GM18499 (cell line): ENCODE data around the gene CCNK.

Source experiments
- ATAC-seq: cut with Tn5 transposase; IDR thresholded peaks from one replicate; pipeline ENCODE4 v1.9.1; 2021; ENCODE audit warnings: moderate number of reproducible peaks; ENCODE audit not compliant: insufficient read depth, unreplicated experiment

CCNK gene

GRCh38 chr14:99549684-99550083, 68.5 kb downstream of the CCNK start:
- ATAC-seq = no peak

GRCh38 chr14:99550387-99550992, 69.3 kb downstream of the CCNK start:
- no peak for ATAC-seq

DNA sequence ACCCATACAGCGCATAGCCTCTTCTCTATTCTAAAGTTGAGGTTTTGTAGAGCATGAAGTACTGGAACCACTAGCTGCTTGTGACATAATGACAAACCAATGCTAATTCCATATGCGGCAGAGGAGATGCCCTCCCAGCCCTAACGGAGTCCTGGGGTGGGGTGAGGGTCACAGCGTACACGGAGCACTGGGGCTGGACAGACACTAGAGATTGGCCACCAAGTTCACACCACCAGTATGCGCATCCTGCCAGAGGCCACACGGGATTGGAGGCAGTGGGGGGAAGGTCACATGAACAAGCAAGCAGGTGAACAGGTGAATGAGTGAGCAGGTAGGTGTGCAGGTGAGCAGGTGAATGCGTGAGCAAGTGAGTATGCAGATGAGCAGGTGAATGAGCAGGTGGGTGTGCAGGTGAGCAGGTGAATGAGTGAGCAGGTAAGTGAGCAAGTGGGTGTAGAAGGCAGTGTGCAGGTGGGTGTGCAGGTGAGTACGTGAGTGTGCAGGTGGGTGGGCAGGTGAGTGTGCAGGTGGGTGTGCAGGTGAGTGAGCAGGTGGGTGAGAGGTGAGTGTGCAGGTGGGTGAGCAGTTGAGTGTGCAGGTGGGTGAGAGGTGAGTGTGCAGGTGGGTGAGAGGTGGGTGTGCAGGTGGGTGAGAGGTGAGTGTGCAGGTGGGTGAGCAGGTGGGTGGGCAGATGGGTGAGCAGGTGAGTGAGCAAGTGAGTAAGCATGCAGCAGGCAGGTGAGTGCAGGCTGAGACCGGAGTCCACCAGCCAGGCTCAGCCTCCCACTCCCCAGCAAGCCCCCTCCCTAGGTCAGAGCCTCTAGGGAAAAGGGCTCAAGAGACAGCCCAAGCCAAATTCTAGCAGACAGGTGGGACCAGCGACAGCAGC, 70.1 kb downstream of the CCNK start:
- no peak for ATAC-seq

DNA sequence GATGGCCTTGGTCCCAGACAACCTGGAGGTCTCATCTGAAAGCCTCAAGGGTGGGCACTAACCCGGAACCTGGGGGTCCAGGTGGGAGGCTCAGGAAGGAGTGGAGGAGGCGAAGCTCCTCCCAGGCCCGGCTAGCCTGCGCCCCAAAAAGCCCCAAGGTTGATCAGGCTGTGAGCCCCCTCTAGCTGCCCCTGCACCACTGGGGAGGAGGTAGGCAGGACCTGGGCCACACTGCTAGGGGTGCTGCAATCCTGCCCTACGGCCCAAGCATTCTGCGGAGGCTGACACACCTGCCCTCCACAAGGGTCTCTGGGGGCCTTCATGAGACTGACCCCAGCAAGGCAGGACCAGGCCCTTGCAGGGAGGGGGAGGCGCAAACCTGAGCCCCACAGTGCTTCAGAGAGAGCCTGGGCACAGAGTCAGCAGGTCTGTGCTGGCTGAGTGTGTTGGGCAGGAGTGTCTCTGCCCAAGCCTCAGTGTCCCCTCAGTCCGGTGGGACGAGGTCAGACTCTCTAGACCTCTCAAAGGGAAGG, 70.9 kb downstream of the CCNK start:
- no peak for ATAC-seq

- ATAC-seq = no peak
Measured at GRCh38 chr14:99552572-99553216, 71.5 kb downstream of the CCNK start.

DNA sequence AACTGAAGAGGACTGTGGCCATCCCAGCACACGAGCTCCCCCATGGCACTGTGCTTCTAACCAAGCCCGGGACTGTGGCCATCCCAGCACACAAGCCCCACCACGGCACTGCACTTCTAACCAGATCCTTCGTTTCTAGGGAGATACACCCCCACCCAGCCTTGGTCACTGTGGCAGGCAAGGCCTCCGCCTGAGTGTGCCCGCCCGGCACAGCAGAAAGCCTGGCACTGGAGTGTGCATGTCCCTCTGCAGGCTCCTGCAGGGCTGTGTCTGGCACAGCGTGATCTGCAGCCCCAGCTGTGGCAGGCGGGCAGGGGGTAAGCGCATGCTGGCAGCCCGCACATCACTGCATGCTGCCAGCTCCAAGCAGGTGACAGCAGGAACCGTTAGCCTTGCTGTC, 73.0 kb downstream of the CCNK start:
- ATAC-seq = no peak

DNA sequence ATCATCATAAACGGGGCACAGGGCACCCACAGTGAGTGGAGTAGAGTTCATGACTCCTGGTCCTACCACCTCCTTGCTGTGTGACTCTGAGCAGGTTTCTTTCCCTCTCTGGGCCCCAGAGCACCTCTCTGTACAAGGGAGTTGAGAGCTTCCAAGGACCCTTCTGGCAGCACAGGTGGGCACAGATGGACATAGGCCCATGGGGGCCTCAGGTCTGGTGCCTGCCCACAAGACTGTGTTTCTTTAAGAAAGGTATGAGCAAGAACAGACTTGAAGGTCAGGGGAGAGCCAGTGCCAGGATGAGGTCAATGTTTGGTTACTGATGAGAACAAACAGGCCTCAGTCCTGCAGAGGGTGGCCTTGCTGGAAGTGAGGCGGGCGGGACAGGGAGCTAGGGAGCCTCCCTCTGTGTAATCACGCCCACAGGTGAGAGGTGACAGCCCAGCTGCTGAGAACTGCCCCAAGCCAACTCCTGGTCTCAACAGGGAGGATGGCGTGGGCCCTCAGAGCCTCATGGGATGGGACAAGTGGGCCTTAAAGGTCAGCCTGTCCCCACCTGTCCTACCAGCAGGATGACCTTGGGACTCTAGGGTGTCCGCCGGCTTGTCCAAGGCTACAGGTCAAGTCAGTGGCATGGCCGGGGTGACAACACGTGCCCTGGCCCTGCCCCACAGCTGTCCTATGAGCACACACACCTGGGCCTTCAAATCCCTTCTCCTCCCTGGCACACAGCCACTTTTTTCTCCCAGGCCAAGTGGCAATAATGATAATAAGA, 73.7 kb downstream of the CCNK start:
- ATAC-seq = no peak

GRCh38 chr14:99556134-99556791, 75.1 kb downstream of the CCNK start:
- no peak for ATAC-seq

GRCh38 chr14:99559286-99559990, 78.2 kb downstream of the CCNK start:
- ATAC-seq = no peak

- ATAC-seq = no peak
Measured at GRCh38 chr14:99560403-99560802, 79.2 kb downstream of the CCNK start.

GRCh38 chr14:99560922-99561683, 79.9 kb downstream of the CCNK start:
- ATAC-seq = no peak

DNA sequence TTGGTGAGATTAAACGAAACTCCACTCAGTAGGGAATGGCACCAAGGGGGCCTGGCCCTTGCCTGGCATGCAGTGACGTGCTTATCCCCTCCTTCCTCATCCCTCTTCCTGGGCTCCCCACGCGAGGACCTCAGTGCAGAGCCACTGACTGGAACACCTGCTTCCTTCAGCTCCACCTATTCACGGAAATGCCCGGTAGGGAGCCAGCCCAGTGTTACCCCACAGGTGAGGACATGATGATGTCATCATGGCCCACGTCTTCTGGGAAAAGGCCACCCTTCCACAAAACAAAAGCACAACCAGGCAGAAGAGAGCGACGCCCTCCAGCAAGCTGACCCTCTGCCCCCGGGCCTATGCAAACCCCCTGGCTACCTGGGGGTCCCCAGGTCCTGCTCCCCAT, 80.7 kb downstream of the CCNK start:
- no peak for ATAC-seq
